A172 (cell line): ENCODE results near the gene TSGA10IP. TPM values are rescaled to one million over a fixed set of nuclear protein-coding genes. Genes with fewer than 3 reads are reported as not detected.
"Not testable (repeated sequence)": the region's sequence is repeated elsewhere in the genome, so short reads cannot be mapped to it uniquely, and the experiment has no call there.

Source experiments
- DNase-seq: peaks from one replicate; pipeline ENCODE4 v3.0.0-alpha.2; 2015; ENCODE audit warnings: low spot score
- total RNA-seq: library from RNA; depleted of rRNA; stranded (reverse); fragments of >200 nt; shearing (Covaris generic); gene quantifications from 2 replicates; pipeline ENCODE4 v1.2.3, GENCODE V29; 2014

Gene TSGA10IP
- total RNA-seq, 1 experiment from 2014 or later = not detected

- no peak for DNase-seq
These were observed 1.4 kb downstream of the TSGA10IP start for GRCh38 chr11:65946655-65947054.

GRCh38 chr11:65947133-65947532, 1.9 kb downstream of the TSGA10IP start:
- DNase-seq = no peak

- DNase-seq = no peak
These were observed 2.4 kb downstream of the TSGA10IP start for GRCh38 chr11:65947603-65948125.

GRCh38 chr11:65950711-65951110, 5.4 kb downstream of the TSGA10IP start:
- not testable (repeated sequence) for DNase-seq

GRCh38 chr11:65951641-65952040, 6.4 kb downstream of the TSGA10IP start:
- not testable (repeated sequence) for DNase-seq

GRCh38 chr11:65952052-65952521, 6.8 kb downstream of the TSGA10IP start:
- DNase-seq = no peak

- no peak for DNase-seq
These were observed 8.2 kb downstream of the TSGA10IP start for GRCh38 chr11:65953471-65953870.

GRCh38 chr11:65954771-65955170, 9.5 kb downstream of the TSGA10IP start:
- no peak for DNase-seq

GRCh38 chr11:65958291-65958690, 13.0 kb downstream of the TSGA10IP start:
- no peak for DNase-seq

GRCh38 chr11:65958774-65959420, 13.6 kb downstream of the TSGA10IP start:
- DNase-seq = no peak

GRCh38 chr11:65960824-65961266, 15.6 kb downstream of the TSGA10IP start:
- no peak for DNase-seq

- DNase-seq = peak; percentile 92
These were observed 16.2 kb downstream of the TSGA10IP start, which contains the start of gene SART1 for GRCh38 chr11:65961267-65962140. SART1 (plus strand) TSS chr11:65961734; CDS start chr11:65961781, 47 bp downstream.

GRCh38 chr11:65962141-65962564, 16.9 kb downstream of the TSGA10IP start:
- no peak for DNase-seq

GRCh38 chr11:65964906-65965305, 19.6 kb downstream of the TSGA10IP start:
- no peak for DNase-seq

- no peak for DNase-seq
These were observed 20.9 kb downstream of the TSGA10IP start for GRCh38 chr11:65965986-65966762.

- DNase-seq = no peak
These were observed 22.2 kb downstream of the TSGA10IP start for GRCh38 chr11:65967329-65967934.

- DNase-seq = no peak
These were observed 23.6 kb downstream of the TSGA10IP start for GRCh38 chr11:65968600-65969482.

GRCh38 chr11:65972116-65972515, 26.8 kb downstream of the TSGA10IP start:
- no peak for DNase-seq

- peak; percentile 41 for DNase-seq
These were observed 28.3 kb downstream of the TSGA10IP start for GRCh38 chr11:65973439-65974110.

GRCh38 chr11:65975771-65976170, 30.5 kb downstream of the TSGA10IP start:
- no peak for DNase-seq
